Measurements from ENCODE around the gene CDX1.
A peak's percentile ranks its signal among the peaks of the same experiment; 100 is the strongest.

The CDX1 gene

GRCh38 chr5:150175076-150175475, 8.5 kb downstream of the CDX1 start:
- no peak for TF ChIP-seq CTCF (conservative IDR thresholded peaks at IDR 0.05; ENCODE audit: control insufficient read depth, insufficient read depth, low read depth, low read length)
- H3K4me3 ChIP-seq (ENCODE audit: control insufficient read depth, low read depth, low read length): no peak overlapping the region
- DNase-seq (ENCODE audit: low read depth): no peak

- no peak overlapping the region for H3K4me3 ChIP-seq (ENCODE audit: control insufficient read depth, low read depth, low read length)
- DNase-seq (ENCODE audit: low read depth): peak; percentile 46
- TF ChIP-seq CTCF (conservative IDR thresholded peaks at IDR 0.05; ENCODE audit: control insufficient read depth, insufficient read depth, low read depth, low read length): peak; percentile 68
These were observed 9.0 kb downstream of the CDX1 start for GRCh38 chr5:150175536-150175935.

GRCh38 chr5:150176745-150177477, 10.3 kb downstream of the CDX1 start:
- no peak overlapping the region for H3K4me3 ChIP-seq (ENCODE audit: control insufficient read depth, low read depth, low read length)
- TF ChIP-seq CTCF (conservative IDR thresholded peaks at IDR 0.05; ENCODE audit: control insufficient read depth, insufficient read depth, low read depth, low read length): no peak
- DNase-seq (ENCODE audit: low read depth): no peak

- no peak for TF ChIP-seq CTCF (conservative IDR thresholded peaks at IDR 0.05; ENCODE audit: control insufficient read depth, insufficient read depth, low read depth, low read length)
- DNase-seq (ENCODE audit: low read depth): no peak
- H3K4me3 ChIP-seq (ENCODE audit: control insufficient read depth, low read depth, low read length): no peak overlapping the region
These were observed 11.1 kb downstream of the CDX1 start for GRCh38 chr5:150177721-150178120.

GRCh38 chr5:150178262-150178661, 11.7 kb downstream of the CDX1 start:
- no peak for DNase-seq (ENCODE audit: low read depth)
- H3K4me3 ChIP-seq (ENCODE audit: control insufficient read depth, low read depth, low read length): no peak overlapping the region
- no peak for TF ChIP-seq CTCF (conservative IDR thresholded peaks at IDR 0.05; ENCODE audit: control insufficient read depth, insufficient read depth, low read depth, low read length)

- TF ChIP-seq CTCF (conservative IDR thresholded peaks at IDR 0.05; ENCODE audit: control insufficient read depth, insufficient read depth, low read depth, low read length): no peak
- no peak overlapping the region for H3K4me3 ChIP-seq (ENCODE audit: control insufficient read depth, low read depth, low read length)
These were observed 12.5 kb downstream of the CDX1 start for GRCh38 chr5:150179019-150179620.

More at GRCh38 chr5:150179019-150179620, 12.5 kb downstream of the CDX1 start:
- peak; percentile 27 for DNase-seq (ENCODE audit: low read depth)

Data from fibroblast of mammary gland (primary cell).